Left lung (tissue), 10 donors: ENCODE data around the gene SLAIN1. TPM values are rescaled to one million over a fixed set of nuclear protein-coding genes. Genes with fewer than 3 reads are reported as not detected.

Source experiments
- ATAC-seq: fragments of 200-7000 bp; cut with Tn5 transposase; one replicate; pipeline ENCODE4 v1.9.1; 2020; ENCODE audit warnings: moderate library complexity
- DNase-seq, 4 donors: peaks; one replicate each; pipeline ENCODE4 v3.0.0-alpha.2; 2013 to 2020
- H3K27ac ChIP-seq, 2 donors: fragments of 200-600 bp; sonication (generic) in 1 of 2; one replicate each; pipeline versions ENCODE4 v1.5.0 to v1.8.0; 2020 to 2021
- H3K27me3 ChIP-seq, 2 donors: fragments of 200-600 bp; sonication (generic) in 1 of 2; one replicate each; pipeline versions ENCODE4 v1.5.0 to v1.8.0; 2020 to 2021
- H3K36me3 ChIP-seq, 2 donors: fragments of 200-600 bp; sonication (generic) in 1 of 2; one replicate each; pipeline versions ENCODE4 v1.5.0 to v1.8.0; 2020 to 2021
- H3K4me1 ChIP-seq, 2 donors: fragments of 200-600 bp; one replicate each; pipeline ENCODE4 v1.8.0; 2021
- H3K4me3 ChIP-seq, 2 donors: fragments of 200-600 bp; sonication (generic) in 1 of 2; one replicate each; pipeline versions ENCODE4 v1.5.0 to v1.8.0; 2020 to 2021; ENCODE audit warnings: mild to moderate bottlenecking in 1 of 2
- H3K9me3 ChIP-seq, 2 donors: fragments of 200-600 bp; sonication (generic) in 1 of 2; one replicate each; pipeline versions ENCODE4 v1.5.0 to v1.8.0; 2020 to 2021
- CTCF ChIP-seq, 2 donors: fragments of 200-600 bp; sonication (generic) in 1 of 2; IDR thresholded peaks; one replicate each; pipeline versions ENCODE4 v1.5.0 to v1.8.0; 2021; ENCODE audit warnings: antibody characterized with exemption in 2 of 2
- intact Hi-C, 2 donors: fragments of 100-400 bp; cut with DNase I; formaldehyde crosslinking; loops; one replicate each; pipeline versions ENCODE4 v1.11.2 to v1.14.2; 2022
- polyA plus RNA-seq, 6 donors: library from polyadenylated mRNA; unstranded; fragments of 120-200 nt; gene quantifications; one replicate each; pipeline ENCODE4 v1.2.1, GENCODE V29; 2013; ENCODE audit not compliant: insufficient read length in 6 of 6
- total RNA-seq, 2 donors: library from RNA; stranded (reverse); fragmentation: NEBNext Ultra II Directional; extraction: Animal tissue kit (Norgen Biotek cat#: 25700); gene quantifications; one replicate each; pipeline ENCODE4 v1.2.1, GENCODE V29; 2021
- donor health status: DM: no; HTN: yes; CAD: no.
- donor health status: DM: no; HTN: no; CAD: no.

SLAIN1 gene
- total and polyA plus RNA-seq, 8 donors, result 12.8 to 27.9 (median 26.3) TPM

DNA sequence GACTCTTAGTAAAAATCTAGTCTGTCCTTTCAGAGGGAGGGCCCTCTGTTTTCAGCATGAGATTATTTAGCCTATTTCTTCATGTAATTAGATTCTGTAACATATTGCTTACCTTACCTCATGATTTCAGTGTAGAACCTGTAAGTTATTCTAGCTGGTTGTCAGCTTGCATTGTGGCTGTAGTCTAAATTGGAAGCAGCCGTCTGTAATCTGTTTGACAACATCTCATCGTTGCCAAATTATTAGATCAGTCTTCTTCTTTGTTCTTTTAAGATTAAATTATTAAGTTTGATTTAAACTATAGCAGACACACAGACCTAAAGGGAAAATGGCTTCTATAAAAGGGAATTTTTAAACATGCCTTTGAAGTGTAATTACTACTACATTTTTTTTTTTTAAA lies 34.8 kb downstream of the SLAIN1 start:
- no peak overlapping the region for H3K4me3 ChIP-seq
- H3K9me3 ChIP-seq, result no peaks in the 10 kb centered on the region
- H3K27me3 ChIP-seq, result no peaks in the 10 kb centered on the region
- no peak for DNase-seq
- H3K36me3 ChIP-seq, result no peaks in the 10 kb centered on the region
- ATAC-seq, result no peak
- H3K4me1 ChIP-seq, result peaks cover 0 to 12% of the 10 kb centered on the region in 2 donors
- TF ChIP-seq CTCF (IDR thresholded peaks at IDR 0.05), result no peak
- H3K27ac ChIP-seq, result no peak overlapping the region
- intact Hi-C loops, result no loop called here

GRCh38 chr13:77733674-77734073 lies 36.2 kb downstream of the SLAIN1 start:
- no peak for TF ChIP-seq CTCF (IDR thresholded peaks at IDR 0.05)
- no peaks in the 10 kb centered on the region for H3K27me3 ChIP-seq
- ATAC-seq, result no peak
- peaks cover 0 to 12% of the 10 kb centered on the region in 2 donors for H3K4me1 ChIP-seq
- intact Hi-C loops, result no loop called here
- H3K4me3 ChIP-seq, result no peak overlapping the region
- no peak for DNase-seq
- no peaks in the 10 kb centered on the region for H3K9me3 ChIP-seq
- H3K36me3 ChIP-seq, result no peaks in the 10 kb centered on the region
- no peak overlapping the region for H3K27ac ChIP-seq

GRCh38 chr13:77737583-77738200 lies 40.2 kb downstream of the SLAIN1 start:
- ATAC-seq, result peak; percentile 76

GRCh38 chr13:77740097-77740735 lies 42.7 kb downstream of the SLAIN1 start:
- intact Hi-C loops, result no loop called here
- DNase-seq (no peak), ATAC-seq (peak; percentile 44)
- Histone ChIP-seq H3K4me3 (no peak overlapping the region), H3K27me3 (no peaks in the 10 kb centered on the region), H3K9me3 (no peaks in the 10 kb centered on the region), H3K4me1 (peaks cover 0 to 3% of the 10 kb centered on the region in 2 donors), H3K27ac (no peak overlapping the region), H3K36me3 (no peaks in the 10 kb centered on the region)
- no peak for TF ChIP-seq CTCF (IDR thresholded peaks at IDR 0.05)

More at GRCh38 chr13:77737583-77738200, 40.2 kb downstream of the SLAIN1 start:
- H3K9me3 ChIP-seq, result no peaks in the 10 kb centered on the region
- no peaks in the 10 kb centered on the region for H3K27me3 ChIP-seq
- H3K36me3 ChIP-seq, result no peaks in the 10 kb centered on the region
- intact Hi-C loops, result no loop called here
- no peak overlapping the region for H3K27ac ChIP-seq
- H3K4me3 ChIP-seq, result no peak overlapping the region
- peaks cover 0 to 3% of the 10 kb centered on the region in 2 donors for H3K4me1 ChIP-seq
- DNase-seq, result no peak
- TF ChIP-seq CTCF (IDR thresholded peaks at IDR 0.05), result no peak

DNA sequence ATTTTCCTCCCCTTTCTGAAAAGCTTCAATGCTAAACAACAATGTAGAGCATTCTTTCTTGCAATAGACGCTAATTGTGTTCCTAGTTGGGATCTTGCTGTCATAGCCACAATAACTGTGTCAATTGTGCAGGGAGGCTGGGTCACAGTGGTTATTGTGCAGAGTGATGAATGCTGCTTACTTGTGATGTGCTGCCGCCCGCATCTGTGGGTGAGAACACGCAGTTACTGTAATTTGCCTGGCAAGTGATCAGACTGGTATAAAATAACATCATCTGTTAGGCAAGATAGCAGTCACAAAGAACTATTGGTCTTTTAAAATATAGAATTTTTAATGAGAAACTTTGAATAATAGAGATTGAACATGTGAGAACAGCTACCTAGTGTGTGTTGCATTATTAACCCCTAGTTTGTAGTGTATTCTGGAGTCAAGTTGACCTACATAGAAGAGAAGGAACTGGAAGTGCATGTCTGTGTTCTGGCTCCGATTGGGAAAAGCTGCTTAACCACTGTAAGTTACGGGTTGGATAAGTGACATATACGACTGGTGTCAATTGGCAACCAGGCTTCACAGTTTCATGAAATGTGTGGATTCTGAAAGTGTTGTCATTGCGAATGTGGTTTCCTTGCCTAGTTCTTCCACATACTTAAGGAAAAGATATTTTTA lies 43.6 kb downstream of the SLAIN1 start:
- Histone ChIP-seq H3K27me3 (no peaks in the 10 kb centered on the region), H3K4me1 (peaks cover 0 to 3% of the 10 kb centered on the region in 2 donors), H3K27ac (no peak overlapping the region), H3K9me3 (no peaks in the 10 kb centered on the region), H3K4me3 (no peak overlapping the region), H3K36me3 (no peaks in the 10 kb centered on the region)
- intact Hi-C loops, result no loop called here
- TF ChIP-seq CTCF (IDR thresholded peaks at IDR 0.05), result no peak
- DNase-seq (no peak), ATAC-seq (no peak)
